Progenitor cell of endocrine pancreas (in vitro differentiated cells): Measurements from ENCODE around the gene ASPRV1. TPM values are rescaled to one million over a fixed set of nuclear protein-coding genes. Genes with fewer than 3 reads are reported as not detected.
"Not testable (repeated sequence)": the region's sequence is repeated elsewhere in the genome, so short reads cannot be mapped to it uniquely, and the experiment has no call there.

Experiments
- DNase-seq: peaks from one replicate; pipeline ENCODE4 v3.0.0; 2021; ENCODE audit warnings: low spot score; ENCODE audit not compliant: unreplicated experiment
- H3K27ac Mint-ChIP-seq: 2 replicates; pipeline ENCODE4 v1.8.0; 2021; ENCODE audit warnings: mild to moderate bottlenecking, moderate library complexity, mixed read lengths
- H3K27me3 Mint-ChIP-seq: 2 replicates; pipeline ENCODE4 v1.8.0; 2021; ENCODE audit warnings: mixed read lengths
- H3K36me3 Mint-ChIP-seq: 2 replicates; pipeline ENCODE4 v1.8.0; 2022; ENCODE audit warnings: mixed read lengths; ENCODE audit not compliant: insufficient read depth
- H3K4me1 Mint-ChIP-seq: 2 replicates; pipeline ENCODE4 v1.8.0; 2021; ENCODE audit warnings: low read depth, mixed read lengths
- H3K4me3 Mint-ChIP-seq: 2 replicates; pipeline ENCODE4 v1.8.0; 2021; ENCODE audit warnings: low read depth, mild to moderate bottlenecking, moderate library complexity, mixed read lengths
- H3K9me3 Mint-ChIP-seq: 2 replicates; pipeline ENCODE4 v1.8.0; 2021; ENCODE audit warnings: low read depth, mixed read lengths
- total RNA-seq: library from RNA; stranded (reverse); gene quantifications from 2 replicates; pipeline ENCODE4 v1.2.1, GENCODE V29; 2021
- TF ChIP-seq, protein P1 (sequence below): fragments of 200-600 bp; sonication (generic); IDR thresholded peaks from one replicate; pipeline ENCODE4 v1.5.0; 2021; ENCODE audit warnings: antibody characterized with exemption, mild to moderate bottlenecking; ENCODE audit not compliant: unreplicated experiment

Gene ASPRV1
- total RNA-seq, 1 donor from 2014 or later, result 1.1 TPM

DNA sequence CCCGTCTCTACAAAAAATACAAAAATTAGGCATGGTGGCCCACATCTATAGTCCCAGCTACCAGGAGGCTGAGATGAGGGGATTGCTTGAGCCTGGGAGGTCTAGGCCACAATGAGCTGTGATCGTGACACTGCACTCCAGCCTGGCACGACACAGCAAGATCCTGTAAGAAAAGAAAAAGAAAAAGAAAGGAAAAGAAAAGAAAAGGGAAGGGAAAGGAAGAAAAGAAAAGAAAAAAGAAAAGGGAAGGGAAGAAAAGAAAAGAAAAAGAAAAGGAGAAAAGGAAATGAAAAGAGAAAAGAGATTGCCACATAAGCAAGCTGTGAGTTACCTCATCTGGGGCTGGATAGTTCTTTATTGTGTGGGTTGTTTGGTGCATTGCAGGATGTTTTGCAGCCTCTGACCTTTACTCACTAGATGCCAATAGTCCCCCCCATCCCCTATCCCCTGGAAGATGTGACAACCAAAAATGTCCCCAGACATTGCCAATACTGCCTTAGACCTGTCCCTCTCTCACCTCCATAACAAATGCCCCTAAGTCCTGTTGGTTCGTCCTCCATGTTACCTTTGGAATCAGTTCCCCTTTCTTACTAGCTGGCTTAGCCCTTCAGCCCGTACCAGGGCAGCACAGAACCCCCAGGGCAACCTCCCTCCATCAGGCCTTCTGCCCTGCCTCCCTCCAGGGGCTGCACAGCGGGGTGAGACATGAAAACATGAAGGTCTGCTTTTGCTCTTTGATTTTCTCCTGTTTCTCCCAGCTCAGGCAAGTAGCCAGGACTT, 8.9 kb downstream of the ASPRV1 start:
- H3K27me3 Mint-ChIP-seq, result peaks cover 16% of the 10 kb centered on the region
- no peak overlapping the region for H3K27ac Mint-ChIP-seq
- DNase-seq, result no peak
- H3K4me3 Mint-ChIP-seq, result no peak overlapping the region
- H3K9me3 Mint-ChIP-seq, result no peaks in the 10 kb centered on the region
- H3K4me1 Mint-ChIP-seq, result no peaks in the 10 kb centered on the region
- TF ChIP-seq, protein P1, sequence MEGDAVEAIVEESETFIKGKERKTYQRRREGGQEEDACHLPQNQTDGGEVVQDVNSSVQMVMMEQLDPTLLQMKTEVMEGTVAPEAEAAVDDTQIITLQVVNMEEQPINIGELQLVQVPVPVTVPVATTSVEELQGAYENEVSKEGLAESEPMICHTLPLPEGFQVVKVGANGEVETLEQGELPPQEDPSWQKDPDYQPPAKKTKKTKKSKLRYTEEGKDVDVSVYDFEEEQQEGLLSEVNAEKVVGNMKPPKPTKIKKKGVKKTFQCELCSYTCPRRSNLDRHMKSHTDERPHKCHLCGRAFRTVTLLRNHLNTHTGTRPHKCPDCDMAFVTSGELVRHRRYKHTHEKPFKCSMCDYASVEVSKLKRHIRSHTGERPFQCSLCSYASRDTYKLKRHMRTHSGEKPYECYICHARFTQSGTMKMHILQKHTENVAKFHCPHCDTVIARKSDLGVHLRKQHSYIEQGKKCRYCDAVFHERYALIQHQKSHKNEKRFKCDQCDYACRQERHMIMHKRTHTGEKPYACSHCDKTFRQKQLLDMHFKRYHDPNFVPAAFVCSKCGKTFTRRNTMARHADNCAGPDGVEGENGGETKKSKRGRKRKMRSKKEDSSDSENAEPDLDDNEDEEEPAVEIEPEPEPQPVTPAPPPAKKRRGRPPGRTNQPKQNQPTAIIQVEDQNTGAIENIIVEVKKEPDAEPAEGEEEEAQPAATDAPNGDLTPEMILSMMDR, result no peak
- H3K36me3 Mint-ChIP-seq, result no peaks in the 10 kb centered on the region

DNA sequence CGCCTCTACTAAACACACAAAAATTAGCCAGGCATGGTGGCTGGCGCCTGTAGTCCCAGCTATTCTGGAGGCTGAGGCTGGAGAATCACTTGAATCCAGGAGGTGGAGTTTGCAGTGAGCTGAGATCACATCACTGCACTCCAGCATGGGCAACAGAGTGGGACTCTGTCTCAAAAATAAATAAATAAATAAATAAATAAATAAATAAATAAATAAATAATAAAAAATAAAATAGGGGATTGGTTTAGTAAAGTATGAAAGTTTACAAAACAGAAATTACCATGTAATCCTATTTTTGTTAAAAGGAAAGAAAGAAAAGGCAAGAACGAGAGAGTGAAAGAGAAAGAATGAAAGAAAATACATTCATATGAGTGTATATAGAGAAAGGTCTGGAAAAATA, 10.8 kb downstream of the ASPRV1 start:
- not testable (repeated sequence) for H3K9me3 Mint-ChIP-seq, H3K27me3 Mint-ChIP-seq, H3K27ac Mint-ChIP-seq, DNase-seq, H3K4me1 Mint-ChIP-seq, H3K4me3 Mint-ChIP-seq, H3K36me3 Mint-ChIP-seq

DNA sequence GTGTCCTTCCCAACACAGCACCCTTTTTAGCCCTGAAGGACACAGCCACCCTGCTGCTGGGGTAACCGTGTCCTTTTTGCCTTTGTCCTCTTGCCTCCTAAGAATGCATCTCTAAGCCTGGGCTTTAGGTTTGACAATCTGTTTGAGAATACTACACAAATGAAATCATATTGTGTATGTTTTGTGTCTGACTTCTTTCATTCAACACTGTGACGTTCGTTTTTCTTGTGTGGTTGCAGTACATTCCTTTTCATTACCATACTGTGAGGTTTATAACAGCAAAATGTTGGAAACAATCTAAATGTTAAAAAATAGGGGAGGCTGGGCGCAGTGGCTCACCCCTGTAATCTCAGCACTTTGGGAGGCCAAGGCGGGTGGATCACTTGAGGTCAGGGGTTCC, 11.2 kb downstream of the ASPRV1 start:
- no peak overlapping the region for H3K4me3 Mint-ChIP-seq
- DNase-seq, result no peak
- H3K4me1 Mint-ChIP-seq, result peaks cover 4% of the 10 kb centered on the region
- peaks cover 3% of the 10 kb centered on the region for H3K27me3 Mint-ChIP-seq
- no peaks in the 10 kb centered on the region for H3K36me3 Mint-ChIP-seq
- H3K9me3 Mint-ChIP-seq, result no peaks in the 10 kb centered on the region
- TF ChIP-seq, protein P1, result no peak
- H3K27ac Mint-ChIP-seq, result no peak overlapping the region

DNA sequence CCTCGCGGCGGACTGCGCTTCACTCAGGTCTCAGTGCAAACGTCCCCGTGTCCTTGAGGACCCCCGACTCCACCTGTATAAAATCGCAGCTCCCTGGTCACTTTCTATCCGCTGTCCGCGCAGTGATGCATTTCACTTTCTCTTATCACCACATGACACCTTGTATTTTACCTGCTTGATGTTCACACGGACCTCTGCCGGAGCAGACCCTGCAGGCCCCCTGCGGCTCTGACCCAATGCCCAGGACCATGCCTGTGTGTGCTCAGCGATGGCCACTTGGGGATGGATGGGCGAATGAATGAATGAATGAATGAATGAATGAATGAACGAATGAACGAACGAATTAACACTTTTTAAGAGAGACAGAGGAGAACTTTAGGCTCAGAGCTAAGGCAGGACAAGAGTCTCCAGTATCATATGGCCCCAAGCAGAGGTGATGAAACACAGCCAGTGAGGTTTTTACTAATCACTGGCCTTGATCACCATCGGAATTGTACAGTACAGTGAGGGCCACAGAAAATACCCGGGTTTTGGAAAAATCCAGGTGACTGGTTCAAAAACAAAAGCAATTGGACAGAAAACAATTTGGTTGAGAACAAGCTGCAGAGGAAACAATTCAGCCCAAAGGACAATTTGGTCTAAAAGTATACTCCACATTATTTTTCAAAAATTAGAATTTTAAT, 12.3 kb downstream of the ASPRV1 start:
- no peak overlapping the region for H3K27ac Mint-ChIP-seq
- TF ChIP-seq, protein P1, result no peak
- H3K4me3 Mint-ChIP-seq, result no peak overlapping the region
- H3K27me3 Mint-ChIP-seq, result peaks cover 3% of the 10 kb centered on the region
- H3K36me3 Mint-ChIP-seq, result no peaks in the 10 kb centered on the region
- H3K9me3 Mint-ChIP-seq, result no peaks in the 10 kb centered on the region
- no peak for DNase-seq
- H3K4me1 Mint-ChIP-seq, result peaks cover 4% of the 10 kb centered on the region

DNA sequence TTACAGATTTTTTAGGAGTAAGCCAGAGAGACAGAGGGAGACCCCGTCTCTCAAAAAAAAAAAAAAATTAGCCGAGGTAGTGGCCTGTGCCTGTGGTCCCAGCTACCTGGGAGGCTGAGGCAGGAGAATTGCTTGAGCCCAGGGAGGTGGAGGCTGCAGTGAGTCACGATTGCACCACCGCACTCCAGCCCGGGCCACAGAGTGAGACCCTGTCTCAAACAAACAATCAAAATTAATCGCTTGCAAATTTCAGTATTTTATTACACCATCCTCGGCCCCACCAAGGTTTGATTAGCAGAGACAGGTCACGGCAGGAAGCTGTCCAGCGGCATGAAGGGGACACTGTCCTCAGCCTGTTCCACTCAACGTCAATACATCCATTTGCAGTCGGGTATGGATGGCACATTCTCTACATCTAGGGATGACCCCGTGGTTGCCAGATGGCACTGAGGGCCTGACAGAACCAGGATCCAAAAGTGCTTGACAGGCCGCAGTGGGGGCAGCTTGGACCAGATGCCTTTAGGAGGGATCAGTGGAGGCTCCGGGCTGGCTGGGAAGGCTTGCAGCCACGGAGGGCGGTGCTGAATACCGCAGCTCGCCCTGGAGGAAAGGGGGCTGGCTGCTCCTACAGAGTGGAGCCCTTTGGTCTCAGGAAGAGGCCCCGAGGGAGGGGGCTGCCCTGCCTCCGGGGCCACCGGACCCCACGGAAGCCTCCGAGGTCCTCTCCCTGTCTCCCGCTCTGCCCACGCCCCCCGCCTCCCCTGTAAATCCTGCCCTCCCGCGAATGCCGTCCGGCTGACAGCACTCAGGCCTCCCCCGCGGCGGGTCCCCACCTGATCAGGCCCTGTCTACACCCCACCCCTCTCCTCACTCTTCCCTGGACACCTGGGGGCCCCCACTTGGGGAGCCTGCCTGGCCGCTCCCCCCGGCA, 13.1 kb downstream of the ASPRV1 start:
- no peak for DNase-seq
- H3K27me3 Mint-ChIP-seq, result peaks cover 3% of the 10 kb centered on the region

More for the DNA sequence above, 13.1 kb downstream of the ASPRV1 start:
- Mint-ChIP-seq H3K36me3 (no peaks in the 10 kb centered on the region), H3K4me1 (peaks cover 4% of the 10 kb centered on the region), H3K27ac (no peak overlapping the region), H3K4me3 (no peak overlapping the region), H3K9me3 (no peaks in the 10 kb centered on the region)
- TF ChIP-seq, protein P1, result no peak
